SKM-1 treated with dmso at 0.1 percent for 144 hours (cell line): ENCODE measurements around the gene ATP13A2.

Experiments
- DNase-seq: peaks from one replicate; lab custom pipeline; 2025; ENCODE audit not compliant: unreplicated experiment; lab: John Stamatoyannopoulos, UW

Gene ATP13A2

GRCh38 chr1:17011439-17012307, at the start of gene ATP13A2:
ATP13A2 (minus strand) TSS chr1:17011928; CDS start chr1:17011738, 190 bp downstream.
- peak; percentile 44 for DNase-seq

- no peak for DNase-seq
Measured at GRCh38 chr1:17061486-17061885, 49.8 kb upstream of the ATP13A2 start.

GRCh38 chr1:17060306-17060749, 48.6 kb upstream of the ATP13A2 start:
- peak; percentile 80 for DNase-seq

GRCh38 chr1:17059391-17060305, 47.9 kb upstream of the ATP13A2 start:
- DNase-seq, result peak; percentile 80

- DNase-seq, result no peak
Measured at GRCh38 chr1:17056551-17056950, 44.8 kb upstream of the ATP13A2 start.

GRCh38 chr1:17055801-17056200, 44.1 kb upstream of the ATP13A2 start:
- no peak for DNase-seq

- peak; percentile 91 for DNase-seq
Measured at GRCh38 chr1:17053685-17054410, 42.1 kb upstream of the ATP13A2 start, which contains the start of gene SDHB. SDHB (minus strand) TSS chr1:17054032; CDS start chr1:17054019, 13 bp downstream.

- DNase-seq, result no peak
Measured at GRCh38 chr1:17053086-17053684, 41.5 kb upstream of the ATP13A2 start.

- DNase-seq, result no peak
Measured at GRCh38 chr1:17052641-17053040, 40.9 kb upstream of the ATP13A2 start.

- no peak for DNase-seq
Measured at GRCh38 chr1:17052038-17052437, 40.3 kb upstream of the ATP13A2 start.

- no peak for DNase-seq
Measured at GRCh38 chr1:17047924-17048323, 36.2 kb upstream of the ATP13A2 start.

GRCh38 chr1:17046334-17046657, 34.6 kb upstream of the ATP13A2 start:
- no peak for DNase-seq

- DNase-seq, result peak; percentile 41
Measured at GRCh38 chr1:17045634-17046333, 34.1 kb upstream of the ATP13A2 start.

- no peak for DNase-seq
Measured at GRCh38 chr1:17045150-17045549, 33.4 kb upstream of the ATP13A2 start.

GRCh38 chr1:17043676-17044075, 31.9 kb upstream of the ATP13A2 start:
- no peak for DNase-seq

- no peak for DNase-seq
Measured at GRCh38 chr1:17040135-17040534, 28.4 kb upstream of the ATP13A2 start.

- DNase-seq, result no peak
Measured at GRCh38 chr1:17039522-17039921, 27.8 kb upstream of the ATP13A2 start.

GRCh38 chr1:17033481-17033880, 21.8 kb upstream of the ATP13A2 start:
- no peak for DNase-seq

- no peak for DNase-seq
Measured at GRCh38 chr1:17032741-17033140, 21.0 kb upstream of the ATP13A2 start.

- DNase-seq, result no peak
Measured at GRCh38 chr1:17031436-17031835, 19.7 kb upstream of the ATP13A2 start.
